GM12864 (cell line): ENCODE measurements around the gene KRTAP19-2.

Experiments used
- DNase-seq: peaks from one replicate; pipeline ENCODE4 v3.0.0-alpha.2; 2011; ENCODE audit warnings: low read depth
- H3K4me3 ChIP-seq: 2 replicates; pipeline ENCODE4 v1.5.1; 2011; ENCODE audit warnings: mild to moderate bottlenecking, low read depth, low read length, control low read depth
- TF ChIP-seq, protein P1 (sequence below): IDR thresholded peaks from 2 replicates; pipeline ENCODE4 v1.5.1; 2011; ENCODE audit warnings: low read depth, mild to moderate bottlenecking, moderate library complexity, low read length, control low read depth, inconsistent platforms; ENCODE audit errors: missing control alignments

Gene KRTAP19-2

GRCh38 chr21:30468900-30469714 is 18.1 kb downstream of the KRTAP19-2 start:
- TF ChIP-seq, protein P1, sequence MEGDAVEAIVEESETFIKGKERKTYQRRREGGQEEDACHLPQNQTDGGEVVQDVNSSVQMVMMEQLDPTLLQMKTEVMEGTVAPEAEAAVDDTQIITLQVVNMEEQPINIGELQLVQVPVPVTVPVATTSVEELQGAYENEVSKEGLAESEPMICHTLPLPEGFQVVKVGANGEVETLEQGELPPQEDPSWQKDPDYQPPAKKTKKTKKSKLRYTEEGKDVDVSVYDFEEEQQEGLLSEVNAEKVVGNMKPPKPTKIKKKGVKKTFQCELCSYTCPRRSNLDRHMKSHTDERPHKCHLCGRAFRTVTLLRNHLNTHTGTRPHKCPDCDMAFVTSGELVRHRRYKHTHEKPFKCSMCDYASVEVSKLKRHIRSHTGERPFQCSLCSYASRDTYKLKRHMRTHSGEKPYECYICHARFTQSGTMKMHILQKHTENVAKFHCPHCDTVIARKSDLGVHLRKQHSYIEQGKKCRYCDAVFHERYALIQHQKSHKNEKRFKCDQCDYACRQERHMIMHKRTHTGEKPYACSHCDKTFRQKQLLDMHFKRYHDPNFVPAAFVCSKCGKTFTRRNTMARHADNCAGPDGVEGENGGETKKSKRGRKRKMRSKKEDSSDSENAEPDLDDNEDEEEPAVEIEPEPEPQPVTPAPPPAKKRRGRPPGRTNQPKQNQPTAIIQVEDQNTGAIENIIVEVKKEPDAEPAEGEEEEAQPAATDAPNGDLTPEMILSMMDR: no peak
- no peak for DNase-seq

GRCh38 chr21:30463713-30464112 is 23.5 kb downstream of the KRTAP19-2 start:
- DNase-seq: no peak
- TF ChIP-seq, protein P1: no peak
- H3K4me3 ChIP-seq: no peak overlapping the region

More at GRCh38 chr21:30468900-30469714, 18.1 kb downstream of the KRTAP19-2 start:
- H3K4me3 ChIP-seq: no peak overlapping the region

- H3K4me3 ChIP-seq: no peak overlapping the region
- no peak for DNase-seq
- TF ChIP-seq, protein P1: no peak
Observed at GRCh38 chr21:30448514-30448913, 38.7 kb downstream of the KRTAP19-2 start.

GRCh38 chr21:30447056-30447455 is 40.2 kb downstream of the KRTAP19-2 start:
- TF ChIP-seq, protein P1: no peak
- no peak for DNase-seq
- no peak overlapping the region for H3K4me3 ChIP-seq

GRCh38 chr21:30444204-30444603 is 43.0 kb downstream of the KRTAP19-2 start:
- H3K4me3 ChIP-seq: no peak overlapping the region
- DNase-seq: no peak
- TF ChIP-seq, protein P1: no peak

DNA sequence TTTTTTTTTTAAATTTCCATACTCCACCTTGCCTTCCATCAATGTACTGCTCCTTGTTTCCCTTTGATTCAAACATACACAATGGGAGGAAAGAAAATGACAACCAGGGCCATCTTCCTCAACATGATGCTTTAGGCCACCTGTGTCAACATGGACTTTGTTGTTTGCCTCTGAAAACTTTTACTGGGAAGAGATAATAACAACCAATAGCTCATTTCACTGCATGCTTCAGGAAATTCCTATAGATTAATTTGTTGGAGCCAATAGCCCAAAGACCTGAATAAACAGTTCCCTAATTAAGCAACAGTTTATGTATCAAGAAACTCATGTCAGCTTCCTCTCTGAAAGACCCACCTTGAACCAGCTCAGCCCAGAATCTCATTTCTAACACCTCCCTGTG is 44.0 kb downstream of the KRTAP19-2 start:
- H3K4me3 ChIP-seq: no peak overlapping the region
- no peak for DNase-seq
- TF ChIP-seq, protein P1: no peak

- TF ChIP-seq, protein P1: no peak
- no peak within 1 kb of the TSS for H3K4me3 ChIP-seq
- no peak for DNase-seq
Observed at GRCh38 chr21:30439975-30440374, 47.3 kb downstream of the KRTAP19-2 start, which contains the start of gene KRTAP15-1. TSS of gene KRTAP15-1 (plus strand) at chr21:30440275. CDS start at chr21:30440328, 53 bp downstream.
